SK-N-SH (cell line): ENCODE measurements around the gene CCT6B.

Source experiments
- CHD2 ChIP-seq: fragments of 150-350 bp; IDR thresholded peaks from 2 replicates; pipeline ENCODE4 v1.6.1; 2018; ENCODE audit warnings: low read length; ENCODE audit not compliant: partially characterized antibody
- EZH2phosphoT487 ChIP-seq: fragments of 200-600 bp; sonication (generic); IDR thresholded peaks from 2 replicates; pipeline ENCODE4 v1.6.1; 2017; ENCODE audit warnings: low read depth, mixed run types, mild to moderate bottlenecking, antibody characterized with exemption, moderate library complexity, borderline replicate concordance
- FOXJ3 ChIP-seq: sonication (generic); formaldehyde crosslinking; IDR thresholded peaks from 2 replicates; pipeline ENCODE4 v1.5.1; 2020; ENCODE audit warnings: mild to moderate bottlenecking, missing genetic modification reagents
- GATA2 ChIP-seq: sonication (generic); formaldehyde crosslinking; IDR thresholded peaks from 2 replicates; pipeline ENCODE4 v1.5.0; 2020; ENCODE audit warnings: mild to moderate bottlenecking, missing genetic modification reagents
- JUND ChIP-seq: IDR thresholded peaks from 2 replicates; pipeline ENCODE4 v1.4.0; 2012
- POLR2AphosphoS5 ChIP-seq: IDR thresholded peaks from 2 replicates; pipeline ENCODE4 v1.6.1; 2012; ENCODE audit warnings: low read depth, low read length
- RFX5 ChIP-seq: IDR thresholded peaks from 2 replicates; pipeline ENCODE4 v1.6.1; 2012; ENCODE audit warnings: mild to moderate bottlenecking, improper control_type of control experiment, low read length
- SMC3 ChIP-seq: IDR thresholded peaks from 2 replicates; pipeline ENCODE4 v1.6.1; 2012; ENCODE audit warnings: low read depth, low read length, improper control_type of control experiment
- TAF1 ChIP-seq: IDR thresholded peaks from 2 replicates; pipeline ENCODE4 v1.6.1; 2012; ENCODE audit warnings: low read depth, mild to moderate bottlenecking, low read length, moderate library complexity, borderline replicate concordance
- TEAD4 ChIP-seq: IDR thresholded peaks from 2 replicates; pipeline ENCODE4 v1.4.0; 2012; ENCODE audit warnings: mild to moderate bottlenecking, borderline replicate concordance; ENCODE audit not compliant: insufficient read depth
- YY1 ChIP-seq: IDR thresholded peaks from 2 replicates; pipeline ENCODE4 v1.4.0; 2012; ENCODE audit warnings: low read depth, mild to moderate bottlenecking
- TF ChIP-seq, protein P1 (sequence below): fragments of 200-600 bp; sonication (generic); IDR thresholded peaks from 2 replicates; pipeline ENCODE4 v1.6.1; 2017; ENCODE audit warnings: antibody characterized with exemption, mild to moderate bottlenecking, moderate library complexity
- TF ChIP-seq, protein P2 (sequence below): fragments of 150-350 bp; IDR thresholded peaks from 2 replicates; pipeline ENCODE4 v1.6.1; 2017; ENCODE audit warnings: antibody characterized with exemption, low read length, low read depth, borderline replicate concordance
- TF ChIP-seq, protein P3 (sequence below): IDR thresholded peaks from 2 replicates; pipeline ENCODE4 v1.4.0; 2012; ENCODE audit warnings: low read depth

DNA sequence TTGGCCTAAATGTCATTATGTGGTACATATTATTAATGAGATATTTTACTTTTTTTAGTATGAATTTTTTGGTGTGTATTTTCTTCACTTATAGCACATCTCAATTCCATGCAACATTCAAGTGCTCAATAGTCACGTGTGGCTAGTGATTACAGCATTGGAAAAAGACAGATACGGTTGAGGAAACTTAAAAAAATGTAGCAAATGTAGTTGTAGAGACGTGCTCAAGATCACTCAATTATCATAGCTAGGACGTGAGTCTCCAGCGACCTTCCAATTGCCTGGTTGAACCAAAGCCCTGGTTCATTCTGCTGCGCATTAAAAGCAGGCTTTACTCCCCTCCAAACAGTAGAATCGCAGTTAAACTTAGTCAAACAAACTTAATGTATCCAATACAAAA, 17.9 kb upstream of the CCT6B start:
- TF ChIP-seq TEAD4 (no peak), RFX5 (no peak), TAF1 (no peak), SMC3 (no peak), JUND (no peak), EZH2phosphoT487 (no peak), FOXJ3 (CRISPR knock-in tag) (no peak), POLR2AphosphoS5 (no peak), GATA2 (CRISPR knock-in tag) (no peak), YY1 (no peak), CHD2 (no peak)
- TF ChIP-seq, protein P1, sequence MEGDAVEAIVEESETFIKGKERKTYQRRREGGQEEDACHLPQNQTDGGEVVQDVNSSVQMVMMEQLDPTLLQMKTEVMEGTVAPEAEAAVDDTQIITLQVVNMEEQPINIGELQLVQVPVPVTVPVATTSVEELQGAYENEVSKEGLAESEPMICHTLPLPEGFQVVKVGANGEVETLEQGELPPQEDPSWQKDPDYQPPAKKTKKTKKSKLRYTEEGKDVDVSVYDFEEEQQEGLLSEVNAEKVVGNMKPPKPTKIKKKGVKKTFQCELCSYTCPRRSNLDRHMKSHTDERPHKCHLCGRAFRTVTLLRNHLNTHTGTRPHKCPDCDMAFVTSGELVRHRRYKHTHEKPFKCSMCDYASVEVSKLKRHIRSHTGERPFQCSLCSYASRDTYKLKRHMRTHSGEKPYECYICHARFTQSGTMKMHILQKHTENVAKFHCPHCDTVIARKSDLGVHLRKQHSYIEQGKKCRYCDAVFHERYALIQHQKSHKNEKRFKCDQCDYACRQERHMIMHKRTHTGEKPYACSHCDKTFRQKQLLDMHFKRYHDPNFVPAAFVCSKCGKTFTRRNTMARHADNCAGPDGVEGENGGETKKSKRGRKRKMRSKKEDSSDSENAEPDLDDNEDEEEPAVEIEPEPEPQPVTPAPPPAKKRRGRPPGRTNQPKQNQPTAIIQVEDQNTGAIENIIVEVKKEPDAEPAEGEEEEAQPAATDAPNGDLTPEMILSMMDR = no peak
- TF ChIP-seq, protein P2, sequence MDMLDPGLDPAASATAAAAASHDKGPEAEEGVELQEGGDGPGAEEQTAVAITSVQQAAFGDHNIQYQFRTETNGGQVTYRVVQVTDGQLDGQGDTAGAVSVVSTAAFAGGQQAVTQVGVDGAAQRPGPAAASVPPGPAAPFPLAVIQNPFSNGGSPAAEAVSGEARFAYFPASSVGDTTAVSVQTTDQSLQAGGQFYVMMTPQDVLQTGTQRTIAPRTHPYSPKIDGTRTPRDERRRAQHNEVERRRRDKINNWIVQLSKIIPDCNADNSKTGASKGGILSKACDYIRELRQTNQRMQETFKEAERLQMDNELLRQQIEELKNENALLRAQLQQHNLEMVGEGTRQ = no peak
- TF ChIP-seq, protein P3, sequence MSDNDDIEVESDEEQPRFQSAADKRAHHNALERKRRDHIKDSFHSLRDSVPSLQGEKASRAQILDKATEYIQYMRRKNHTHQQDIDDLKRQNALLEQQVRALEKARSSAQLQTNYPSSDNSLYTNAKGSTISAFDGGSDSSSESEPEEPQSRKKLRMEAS = no peak
